Prostate gland (tissue), 2 donors: Measurements from ENCODE around the gene CTAGE6. TPM values are rescaled to one million over a fixed set of nuclear protein-coding genes. Genes with fewer than 3 reads are reported as not detected.
"Not testable (repeated sequence)": the region's sequence is repeated elsewhere in the genome, so short reads cannot be mapped to it uniquely, and the experiment has no call there.

Source experiments
- DNase-seq: peaks from one replicate; pipeline ENCODE4 v3.0.0-alpha.2; 2019; ENCODE audit warnings: low spot score
- H3K27ac ChIP-seq, 2 donors: fragments of 200-600 bp; sonication (generic); 2 replicates each; pipeline ENCODE4 v1.5.1; 2017 to 2019
- H3K27me3 ChIP-seq: fragments of 200-600 bp; sonication (generic); replicated peaks from 2 replicates; pipeline ENCODE4 v1.5.1; 2019; ENCODE audit not compliant: insufficient read depth
- H3K36me3 ChIP-seq, 2 donors: fragments of 200-600 bp; sonication (generic); 1 replicate in 1 of 2; 2 replicates in 1 of 2; pipeline versions ENCODE4 v1.5.1 to v1.8.1; 2017 to 2019
- H3K4me1 ChIP-seq: fragments of 200-600 bp; sonication (generic); replicated peaks from 2 replicates; pipeline ENCODE4 v1.5.1; 2019
- H3K4me3 ChIP-seq, 2 donors: fragments of 200-600 bp; sonication (generic); 2 replicates each; pipeline ENCODE4 v1.5.1; 2017 to 2019
- H3K9me3 ChIP-seq: fragments of 200-600 bp; sonication (generic); 2 replicates; pipeline ENCODE4 v1.5.1; 2017
- WGBS: methylation state at CpG from one replicate; pipeline ENCODE4 v1.1.5; 2018; 5-methylcytosine and 5-hydroxymethylcytosine counted together
- intact Hi-C: fragments of 100-400 bp; cut with DNase I; formaldehyde crosslinking; loops from one replicate; pipeline ENCODE4 v1.14.2; 2022
- small RNA-seq, 2 donors: library from RNA; depleted of rRNA; stranded (forward); fragments of <200 nt; gene quantifications; one replicate each; pipeline ENCODE3, GENCODE V24; 2016
- total RNA-seq, 2 donors: library from RNA; depleted of rRNA; stranded (reverse); fragments of >200 nt; gene quantifications; one replicate each; pipeline ENCODE4 v1.1.0, GENCODE V29; 2016

CTAGE6 gene
- total RNA-seq, 2 donors from 2014 or later = 1.7 to 2.0 TPM

GRCh38 chr7:143715543-143716193 lies 41.8 kb downstream of the CTAGE6 start:
- H3K27me3 ChIP-seq, H3K9me3 ChIP-seq, H3K4me1 ChIP-seq, intact Hi-C loops, DNase-seq, H3K27ac ChIP-seq, H3K36me3 ChIP-seq, H3K4me3 ChIP-seq: not testable (repeated sequence)

GRCh38 chr7:143714581-143715454 lies 42.7 kb downstream of the CTAGE6 start:
- H3K4me1 ChIP-seq, H3K9me3 ChIP-seq, H3K4me3 ChIP-seq, H3K36me3 ChIP-seq, H3K27me3 ChIP-seq, intact Hi-C loops, H3K27ac ChIP-seq, DNase-seq: not testable (repeated sequence)
- WGBS = no CpG with 5 or more reads among the region's 11 CpGs

- H3K9me3 ChIP-seq, H3K4me3 ChIP-seq, H3K4me1 ChIP-seq, H3K27ac ChIP-seq, DNase-seq, H3K36me3 ChIP-seq, intact Hi-C loops, H3K27me3 ChIP-seq: not testable (repeated sequence)
- WGBS = 76% methylated on average over 2 of the region's 5 CpGs
Measured at GRCh38 chr7:143712381-143712780, 45.1 kb downstream of the CTAGE6 start.

GRCh38 chr7:143711727-143712324 lies 45.7 kb downstream of the CTAGE6 start:
- H3K27ac ChIP-seq, H3K4me3 ChIP-seq, H3K36me3 ChIP-seq, H3K27me3 ChIP-seq, DNase-seq, intact Hi-C loops, H3K4me1 ChIP-seq, H3K9me3 ChIP-seq: not testable (repeated sequence)
- 20% methylated on average over 1 of the region's 4 CpGs for WGBS

GRCh38 chr7:143709895-143710294 lies 47.6 kb downstream of the CTAGE6 start:
- H3K9me3 ChIP-seq, H3K27me3 ChIP-seq, H3K4me1 ChIP-seq, H3K4me3 ChIP-seq, intact Hi-C loops, DNase-seq, H3K36me3 ChIP-seq, H3K27ac ChIP-seq: not testable (repeated sequence)
- WGBS = no CpG with 5 or more reads among the region's 5 CpGs

Small RNA genes within 50 kb of the gene (small RNA-seq; reads per million reads assigned to genes)
- 0 reads per million in 2 donors for gene RNU6-267P

Other genes starting within 250 kb of the CTAGE6 start
- gene CTAGE15, start 185.9 kb downstream of the CTAGE6 start, total RNA-seq = 1 to 10 TPM in 1 of 2 donors, not detected in 1; 1.6 TPM
- gene TCAF2, start 136.7 kb downstream of the CTAGE6 start, total RNA-seq = 10 to 100 TPM; 12.1 to 12.7 TPM
- gene TCAF1, start 144.5 kb upstream of the CTAGE6 start, total RNA-seq = 10 to 100 TPM; 53.0 to 89.8 TPM
- not detected for gene OR2F2, start 177.5 kb upstream of the CTAGE6 start, total RNA-seq
- not detected for gene OR2F1, start 197.1 kb upstream of the CTAGE6 start, total RNA-seq
- not detected for gene OR6B1, start 242.6 kb upstream of the CTAGE6 start, total RNA-seq